Measurements from ENCODE around the gene MGMT. TPM values are rescaled to one million over a fixed set of nuclear protein-coding genes. Genes with fewer than 3 reads are reported as not detected.

MGMT gene
- 11.6 and 15.1 TPM in 2 replicates for total RNA-seq

DNA sequence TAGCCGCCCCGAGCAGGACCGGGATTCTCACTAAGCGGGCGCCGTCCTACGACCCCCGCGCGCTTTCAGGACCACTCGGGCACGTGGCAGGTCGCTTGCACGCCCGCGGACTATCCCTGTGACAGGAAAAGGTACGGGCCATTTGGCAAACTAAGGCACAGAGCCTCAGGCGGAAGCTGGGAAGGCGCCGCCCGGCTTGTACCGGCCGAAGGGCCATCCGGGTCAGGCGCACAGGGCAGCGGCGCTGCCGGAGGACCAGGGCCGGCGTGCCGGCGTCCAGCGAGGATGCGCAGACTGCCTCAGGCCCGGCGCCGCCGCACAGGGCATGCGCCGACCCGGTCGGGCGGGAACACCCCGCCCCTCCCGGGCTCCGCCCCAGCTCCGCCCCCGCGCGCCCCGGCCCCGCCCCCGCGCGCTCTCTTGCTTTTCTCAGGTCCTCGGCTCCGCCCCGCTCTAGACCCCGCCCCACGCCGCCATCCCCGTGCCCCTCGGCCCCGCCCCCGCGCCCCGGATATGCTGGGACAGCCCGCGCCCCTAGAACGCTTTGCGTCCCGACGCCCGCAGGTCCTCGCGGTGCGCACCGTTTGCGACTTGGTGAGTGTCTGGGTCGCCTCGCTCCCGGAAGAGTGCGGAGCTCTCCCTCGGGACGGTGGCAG is at the start of gene MGMT:
Gene MGMT, plus strand, starts transcription at position 539 of the 656 bp plus-strand sequence.

Data from smooth muscle cell of the umbilical artery (primary cell).